DOHH2 (cell line): Measurements from ENCODE around the gene GALNT13.

Source experiments
- EZH2phosphoT487 ChIP-seq: fragments of 200-600 bp; sonication (generic); IDR thresholded peaks from 2 replicates; pipeline ENCODE4 v1.6.1; 2017; ENCODE audit warnings: borderline replicate concordance, mild to moderate bottlenecking, antibody characterized with exemption, low read length, moderate library complexity, mixed read lengths
- TF ChIP-seq, protein P1 (sequence below): fragments of 200-600 bp; sonication (generic); IDR thresholded peaks from one replicate; pipeline ENCODE4 v1.5.1; 2014; ENCODE audit warnings: antibody characterized with exemption, mild to moderate bottlenecking, low read depth, low read length; ENCODE audit not compliant: poor library complexity, severe bottlenecking

DNA sequence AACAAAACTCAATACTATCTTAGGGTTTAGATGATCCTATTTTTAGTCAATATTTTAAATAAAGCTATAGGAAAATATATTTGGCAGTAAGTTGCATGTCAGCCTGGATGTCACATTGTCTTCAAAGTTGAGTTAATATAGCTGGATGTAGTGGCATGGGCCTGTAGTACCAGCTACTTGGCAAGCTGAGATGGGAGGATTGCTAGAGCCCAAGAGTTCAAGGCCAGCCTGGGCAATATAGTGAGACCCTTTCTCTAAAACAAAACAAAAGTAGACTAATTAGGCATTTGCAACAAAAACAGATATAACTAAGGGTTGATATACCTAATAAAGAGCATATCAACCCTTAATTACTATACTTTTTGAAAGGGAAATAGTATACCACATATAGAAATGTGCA lies 572.2 kb downstream of the GALNT13 start:
- TF ChIP-seq, protein P1, sequence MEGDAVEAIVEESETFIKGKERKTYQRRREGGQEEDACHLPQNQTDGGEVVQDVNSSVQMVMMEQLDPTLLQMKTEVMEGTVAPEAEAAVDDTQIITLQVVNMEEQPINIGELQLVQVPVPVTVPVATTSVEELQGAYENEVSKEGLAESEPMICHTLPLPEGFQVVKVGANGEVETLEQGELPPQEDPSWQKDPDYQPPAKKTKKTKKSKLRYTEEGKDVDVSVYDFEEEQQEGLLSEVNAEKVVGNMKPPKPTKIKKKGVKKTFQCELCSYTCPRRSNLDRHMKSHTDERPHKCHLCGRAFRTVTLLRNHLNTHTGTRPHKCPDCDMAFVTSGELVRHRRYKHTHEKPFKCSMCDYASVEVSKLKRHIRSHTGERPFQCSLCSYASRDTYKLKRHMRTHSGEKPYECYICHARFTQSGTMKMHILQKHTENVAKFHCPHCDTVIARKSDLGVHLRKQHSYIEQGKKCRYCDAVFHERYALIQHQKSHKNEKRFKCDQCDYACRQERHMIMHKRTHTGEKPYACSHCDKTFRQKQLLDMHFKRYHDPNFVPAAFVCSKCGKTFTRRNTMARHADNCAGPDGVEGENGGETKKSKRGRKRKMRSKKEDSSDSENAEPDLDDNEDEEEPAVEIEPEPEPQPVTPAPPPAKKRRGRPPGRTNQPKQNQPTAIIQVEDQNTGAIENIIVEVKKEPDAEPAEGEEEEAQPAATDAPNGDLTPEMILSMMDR: no peak
- no peak for TF ChIP-seq EZH2phosphoT487
